Stimulated activated CD4-positive, alpha-beta T cell treated with anti-CD3 and anti-CD28 coated beads, Interleukin-1b, Interleukin-23, amount 100 ng/mL, for 4 hours (primary cell): ENCODE measurements around the gene DIPK1C.

ENCODE experiments used
- DNase-seq, 2 donors: peaks; one replicate each; pipeline ENCODE4 v3.0.0-alpha.2; 2020; ENCODE audit warnings: low read depth in 2 of 2

DIPK1C gene

GRCh38 chr18:74388227-74388626 is 68.9 kb downstream of the DIPK1C start:
- DNase-seq: no peak

- no peak for DNase-seq
These were observed 69.7 kb downstream of the DIPK1C start for GRCh38 chr18:74387383-74387782.
